Prostate gland (tissue), 2 donors: ENCODE data around the gene FOXP3. TPM values are rescaled to one million over a fixed set of nuclear protein-coding genes. Genes with fewer than 3 reads are reported as not detected.

ENCODE experiments used
- DNase-seq: peaks from one replicate; pipeline ENCODE4 v3.0.0-alpha.2; 2019; ENCODE audit warnings: low spot score
- H3K27ac ChIP-seq, 2 donors: fragments of 200-600 bp; sonication (generic); 2 replicates each; pipeline ENCODE4 v1.5.1; 2017 to 2019
- H3K27me3 ChIP-seq: fragments of 200-600 bp; sonication (generic); replicated peaks from 2 replicates; pipeline ENCODE4 v1.5.1; 2019; ENCODE audit not compliant: insufficient read depth
- H3K36me3 ChIP-seq, 2 donors: fragments of 200-600 bp; sonication (generic); 1 replicate in 1 of 2; 2 replicates in 1 of 2; pipeline versions ENCODE4 v1.5.1 to v1.8.1; 2017 to 2019
- H3K4me1 ChIP-seq: fragments of 200-600 bp; sonication (generic); replicated peaks from 2 replicates; pipeline ENCODE4 v1.5.1; 2019
- H3K4me3 ChIP-seq, 2 donors: fragments of 200-600 bp; sonication (generic); 2 replicates each; pipeline ENCODE4 v1.5.1; 2017 to 2019
- H3K9me3 ChIP-seq: fragments of 200-600 bp; sonication (generic); 2 replicates; pipeline ENCODE4 v1.5.1; 2017
- CTCF ChIP-seq, 4 experiments: fragments of 200-600 bp in 2 of 4; fragments of 450-650 bp in 2 of 4; sonication (generic) in 2 of 4; IDR thresholded peaks; 1 replicate in 3 of 4; 2 replicates in 1 of 4; pipeline ENCODE4 v1.5.1; 2016 to 2019; ENCODE audit warnings: antibody characterized with exemption in 4 of 4, mild to moderate bottlenecking in 2 of 4, moderate library complexity in 2 of 4
- POLR2A ChIP-seq: fragments of 450-650 bp; IDR thresholded peaks from one replicate; pipeline ENCODE4 v1.6.1; 2016; ENCODE audit warnings: antibody characterized with exemption, mild to moderate bottlenecking
- POLR2AphosphoS5 ChIP-seq: sonication (generic); formaldehyde crosslinking; IDR thresholded peaks from one replicate; pipeline ENCODE4 v1.6.1; 2017; ENCODE audit warnings: antibody characterized with exemption
- WGBS: methylation state at CpG from one replicate; pipeline ENCODE4 v1.1.5; 2018; 5-methylcytosine and 5-hydroxymethylcytosine counted together
- intact Hi-C: fragments of 100-400 bp; cut with DNase I; formaldehyde crosslinking; loops from one replicate; pipeline ENCODE4 v1.14.2; 2022
- total RNA-seq, 2 donors: library from RNA; depleted of rRNA; stranded (reverse); fragments of >200 nt; gene quantifications; one replicate each; pipeline ENCODE4 v1.1.0, GENCODE V29; 2016

FOXP3 gene
- total RNA-seq, 2 donors from 2014 or later, result 0.36 to 1.4 TPM

DNA sequence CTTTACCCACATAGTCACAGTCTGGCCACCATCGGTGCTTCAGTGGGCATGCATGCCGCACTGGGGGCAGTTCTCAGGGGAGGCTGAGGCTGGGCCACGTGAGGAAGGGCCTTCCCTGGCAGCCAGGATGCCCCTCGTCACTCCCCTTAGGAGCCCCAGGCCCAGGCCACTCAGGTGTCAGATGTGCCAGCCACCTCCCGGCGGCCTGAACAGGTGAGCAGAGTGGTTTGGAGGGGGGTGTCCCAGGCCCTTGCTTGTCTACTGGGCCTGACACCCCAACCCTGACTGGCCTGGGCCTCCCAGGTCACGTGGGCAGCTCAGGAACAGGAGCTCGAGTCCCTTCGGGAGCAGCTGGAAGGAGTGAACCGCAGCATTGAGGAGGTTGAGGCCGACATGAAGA is 17.2 kb downstream of the FOXP3 start:
- intact Hi-C loops, result no loop called here
- H3K27ac ChIP-seq, result no peak overlapping the region
- DNase-seq, result no peak
- TF ChIP-seq POLR2A (no peak), CTCF (IDR thresholded peaks at IDR 0.05) (no peak), POLR2AphosphoS5 (no peak)
- peaks cover 0 to 8% of the 10 kb centered on the region in 2 donors for H3K36me3 ChIP-seq
- no peaks in the 10 kb centered on the region for H3K4me1 ChIP-seq
- no peaks in the 10 kb centered on the region for H3K27me3 ChIP-seq
- no CpG with 5 or more reads among the region's 11 CpGs for WGBS
- no peak overlapping the region for H3K4me3 ChIP-seq
- no peaks in the 10 kb centered on the region for H3K9me3 ChIP-seq

DNA sequence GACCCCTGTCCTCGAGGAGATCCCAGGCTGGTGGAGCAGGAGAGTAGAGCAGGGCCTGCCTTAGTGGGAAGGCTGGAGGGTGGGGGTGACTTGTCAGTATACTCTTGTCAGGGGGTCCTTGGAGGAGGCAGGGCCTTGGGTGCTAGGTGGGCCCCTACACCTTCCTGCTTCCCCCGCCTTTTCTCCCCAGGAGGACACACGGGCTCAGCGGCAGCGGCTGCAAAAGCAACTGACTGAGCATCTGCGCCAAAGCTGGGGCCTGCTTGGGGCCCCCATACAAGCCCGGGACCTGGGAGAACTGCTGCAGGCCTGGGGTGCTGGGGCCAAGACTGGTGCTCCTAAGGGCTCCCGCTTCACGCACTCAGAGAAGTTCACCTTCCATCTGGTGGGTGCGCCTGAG is 18.0 kb downstream of the FOXP3 start:
- H3K4me1 ChIP-seq, result no peaks in the 10 kb centered on the region
- H3K9me3 ChIP-seq, result no peaks in the 10 kb centered on the region
- H3K27ac ChIP-seq, result no peak overlapping the region
- H3K27me3 ChIP-seq, result no peaks in the 10 kb centered on the region
- H3K4me3 ChIP-seq, result no peak overlapping the region
- peaks cover 0 to 8% of the 10 kb centered on the region in 2 donors for H3K36me3 ChIP-seq
- WGBS, result 100% methylated on average over 8 of the region's 10 CpGs
- TF ChIP-seq POLR2AphosphoS5 (no peak), CTCF (IDR thresholded peaks at IDR 0.05) (no peak)
- DNase-seq, result no peak
- intact Hi-C loops, result no loop called here

DNA sequence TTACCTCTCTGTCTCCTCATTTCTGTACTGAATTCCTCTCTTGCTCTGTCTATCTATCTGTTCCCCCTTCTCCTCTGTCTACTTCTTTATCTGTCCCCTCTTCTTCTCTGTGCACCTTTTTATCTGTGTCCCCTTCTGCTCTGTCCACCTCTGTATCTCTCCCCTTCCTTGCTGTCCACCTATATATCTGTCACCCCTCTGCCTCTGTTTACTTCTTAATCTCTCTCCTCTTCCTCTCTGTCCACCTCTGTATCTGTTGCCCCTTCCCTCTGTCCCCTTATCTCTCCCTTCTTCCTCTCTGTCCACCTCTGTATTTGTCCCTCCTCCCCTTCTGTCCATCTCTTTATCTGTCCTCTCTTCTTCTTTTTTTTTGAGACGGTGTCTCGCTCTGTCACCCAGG is 20.3 kb downstream of the FOXP3 start:
- H3K36me3 ChIP-seq, result peaks cover 0 to 8% of the 10 kb centered on the region in 2 donors
- 87% methylated on average over 2 of the region's 2 CpGs for WGBS
- H3K27ac ChIP-seq, result no peak overlapping the region
- no peaks in the 10 kb centered on the region for H3K27me3 ChIP-seq
- no peak overlapping the region for H3K4me3 ChIP-seq
- intact Hi-C loops, result no loop called here
- H3K4me1 ChIP-seq, result no peaks in the 10 kb centered on the region
- no peak for DNase-seq
- H3K9me3 ChIP-seq, result no peaks in the 10 kb centered on the region
- no peak for TF ChIP-seq POLR2A
- no peak for TF ChIP-seq POLR2AphosphoS5
- TF ChIP-seq CTCF (IDR thresholded peaks at IDR 0.05), result no peak

DNA sequence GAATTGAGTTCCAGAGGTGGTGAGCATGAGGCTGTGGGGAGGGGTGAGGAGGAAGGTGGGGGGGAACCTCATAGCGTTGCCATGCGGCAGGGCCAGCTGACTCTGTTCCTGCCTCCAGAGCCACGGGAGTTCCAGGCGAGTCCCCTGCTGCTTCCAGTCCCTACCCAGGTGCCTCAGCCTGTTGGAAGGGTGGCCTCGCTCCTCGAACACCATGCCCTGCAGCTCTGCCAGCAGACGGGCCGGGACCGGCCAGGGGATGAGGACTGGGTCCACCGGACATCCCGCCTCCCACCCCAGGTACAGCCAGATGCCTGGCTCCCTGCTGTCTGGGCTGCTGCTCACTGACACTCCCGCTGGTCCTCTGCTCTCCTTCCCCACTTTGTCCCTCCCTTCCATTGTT is 21.3 kb downstream of the FOXP3 start:
- Histone ChIP-seq H3K4me3 (no peak overlapping the region), H3K36me3 (peaks cover 0 to 8% of the 10 kb centered on the region in 2 donors), H3K27me3 (no peaks in the 10 kb centered on the region), H3K4me1 (no peaks in the 10 kb centered on the region), H3K27ac (no peak overlapping the region), H3K9me3 (no peaks in the 10 kb centered on the region)
- intact Hi-C loops, result no loop called here
- TF ChIP-seq POLR2AphosphoS5 (no peak), CTCF (IDR thresholded peaks at IDR 0.05) (no peak), POLR2A (no peak)
- 90% methylated on average over 9 of the region's 12 CpGs for WGBS
- no peak for DNase-seq

DNA sequence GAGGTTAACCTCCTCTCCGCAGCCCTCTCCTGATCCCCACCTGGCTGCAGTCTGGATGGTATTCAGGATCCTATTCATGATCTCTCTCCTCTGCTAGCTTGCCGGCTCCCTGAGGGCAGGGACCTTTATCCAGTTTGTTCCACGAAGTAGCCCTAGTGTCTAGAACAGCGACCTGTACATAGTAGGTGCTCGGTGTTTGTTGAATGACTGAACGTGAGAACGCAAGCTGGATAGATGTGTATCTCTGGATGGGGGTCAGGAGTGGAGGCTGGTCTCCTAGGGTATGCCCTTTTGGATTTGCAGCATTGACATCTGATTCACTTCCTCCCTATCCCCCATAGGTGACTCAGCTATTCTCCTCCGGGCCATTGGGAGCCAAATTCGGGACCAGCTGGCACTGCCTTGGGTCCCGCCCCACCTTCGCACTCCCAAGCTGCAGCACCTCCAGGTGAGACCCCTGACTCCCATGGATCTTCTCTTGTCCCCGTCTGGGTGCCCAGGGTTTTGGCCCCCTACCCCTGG is 21.9 kb downstream of the FOXP3 start:
- H3K9me3 ChIP-seq, result no peaks in the 10 kb centered on the region
- intact Hi-C loops, result no loop called here
- H3K4me1 ChIP-seq, result no peaks in the 10 kb centered on the region
- DNase-seq, result no peak
- no peaks in the 10 kb centered on the region for H3K27me3 ChIP-seq
- peaks cover 0 to 8% of the 10 kb centered on the region in 2 donors for H3K36me3 ChIP-seq
- H3K4me3 ChIP-seq, result no peak overlapping the region
- TF ChIP-seq POLR2A (no peak), CTCF (IDR thresholded peaks at IDR 0.05) (no peak), POLR2AphosphoS5 (no peak)
- no peak overlapping the region for H3K27ac ChIP-seq
- 93% methylated on average over 11 of the region's 12 CpGs for WGBS
